NB4 (cell line): ENCODE data around the gene SOWAHB.

Source experiments
- MYC ChIP-seq: IDR thresholded peaks from 2 replicates; pipeline ENCODE4 v1.6.1; 2011; ENCODE audit warnings: low read depth, low read length
- POLR2A ChIP-seq: IDR thresholded peaks from 2 replicates; pipeline ENCODE4 v1.6.1; 2011; ENCODE audit warnings: mild to moderate bottlenecking; ENCODE audit not compliant: insufficient read length; ENCODE audit errors: extremely low read depth
- TF ChIP-seq, protein P1 (sequence below): IDR thresholded peaks from one replicate; pipeline ENCODE4 v1.5.1; 2012; ENCODE audit warnings: low read depth, low read length
- TF ChIP-seq, protein P2 (sequence below): IDR thresholded peaks from 2 replicates; pipeline ENCODE4 v1.6.1; 2011; ENCODE audit warnings: low read depth, low read length

DNA sequence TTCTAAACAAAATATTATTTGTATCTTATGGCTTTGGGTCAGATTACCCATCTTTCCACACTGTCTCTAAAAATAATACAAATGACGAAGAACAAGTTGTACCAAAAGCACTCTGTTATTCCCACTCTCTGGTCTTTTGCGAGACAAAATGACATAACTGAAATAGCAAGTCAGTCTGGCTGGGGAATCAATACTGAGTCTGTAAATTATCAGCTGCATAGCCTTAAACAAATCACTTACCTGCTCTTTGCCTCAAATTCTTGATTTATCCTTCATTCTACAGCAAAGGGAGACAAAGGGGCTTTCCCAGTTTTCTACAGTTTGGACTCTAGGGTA is 40.9 kb downstream of the SOWAHB start:
- TF ChIP-seq, protein P1, sequence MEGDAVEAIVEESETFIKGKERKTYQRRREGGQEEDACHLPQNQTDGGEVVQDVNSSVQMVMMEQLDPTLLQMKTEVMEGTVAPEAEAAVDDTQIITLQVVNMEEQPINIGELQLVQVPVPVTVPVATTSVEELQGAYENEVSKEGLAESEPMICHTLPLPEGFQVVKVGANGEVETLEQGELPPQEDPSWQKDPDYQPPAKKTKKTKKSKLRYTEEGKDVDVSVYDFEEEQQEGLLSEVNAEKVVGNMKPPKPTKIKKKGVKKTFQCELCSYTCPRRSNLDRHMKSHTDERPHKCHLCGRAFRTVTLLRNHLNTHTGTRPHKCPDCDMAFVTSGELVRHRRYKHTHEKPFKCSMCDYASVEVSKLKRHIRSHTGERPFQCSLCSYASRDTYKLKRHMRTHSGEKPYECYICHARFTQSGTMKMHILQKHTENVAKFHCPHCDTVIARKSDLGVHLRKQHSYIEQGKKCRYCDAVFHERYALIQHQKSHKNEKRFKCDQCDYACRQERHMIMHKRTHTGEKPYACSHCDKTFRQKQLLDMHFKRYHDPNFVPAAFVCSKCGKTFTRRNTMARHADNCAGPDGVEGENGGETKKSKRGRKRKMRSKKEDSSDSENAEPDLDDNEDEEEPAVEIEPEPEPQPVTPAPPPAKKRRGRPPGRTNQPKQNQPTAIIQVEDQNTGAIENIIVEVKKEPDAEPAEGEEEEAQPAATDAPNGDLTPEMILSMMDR, result no peak
- no peak for TF ChIP-seq POLR2A
- TF ChIP-seq, protein P2, sequence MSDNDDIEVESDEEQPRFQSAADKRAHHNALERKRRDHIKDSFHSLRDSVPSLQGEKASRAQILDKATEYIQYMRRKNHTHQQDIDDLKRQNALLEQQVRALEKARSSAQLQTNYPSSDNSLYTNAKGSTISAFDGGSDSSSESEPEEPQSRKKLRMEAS, result no peak
- TF ChIP-seq MYC, result no peak
